Activated naive CD8-positive, alpha-beta T cell treated with anti-CD3 and anti-CD28 coated beads, Interleukin-2, amount 50 U/mL, for 24 hours (primary cell): Measurements from ENCODE around the gene STAT5A.

Experiments used
- ATAC-seq: fragments of 150-1000 bp; cut with Tn5 transposase; one replicate; pipeline ENCODE4 v1.10.0; 2021
- DNase-seq: peaks from one replicate; pipeline ENCODE4 v3.0.0; 2021
- H3K27ac Mint-ChIP-seq: one replicate; pipeline ENCODE4 v1.8.0; 2021; ENCODE audit warnings: mild to moderate bottlenecking, mixed read lengths
- H3K27me3 Mint-ChIP-seq: one replicate; pipeline ENCODE4 v1.8.0; 2021; ENCODE audit warnings: mixed read lengths
- H3K36me3 Mint-ChIP-seq: one replicate; pipeline ENCODE4 v1.8.0; 2021; ENCODE audit warnings: low read depth, mixed read lengths
- H3K4me1 Mint-ChIP-seq: one replicate; pipeline ENCODE4 v1.8.0; 2021; ENCODE audit warnings: mixed read lengths
- H3K4me3 Mint-ChIP-seq: one replicate; pipeline ENCODE4 v1.8.0; 2021; ENCODE audit warnings: mild to moderate bottlenecking, moderate library complexity, mixed read lengths
- H3K9me3 Mint-ChIP-seq: one replicate; pipeline ENCODE4 v1.8.0; 2021; ENCODE audit warnings: mixed read lengths

Gene STAT5A

DNA sequence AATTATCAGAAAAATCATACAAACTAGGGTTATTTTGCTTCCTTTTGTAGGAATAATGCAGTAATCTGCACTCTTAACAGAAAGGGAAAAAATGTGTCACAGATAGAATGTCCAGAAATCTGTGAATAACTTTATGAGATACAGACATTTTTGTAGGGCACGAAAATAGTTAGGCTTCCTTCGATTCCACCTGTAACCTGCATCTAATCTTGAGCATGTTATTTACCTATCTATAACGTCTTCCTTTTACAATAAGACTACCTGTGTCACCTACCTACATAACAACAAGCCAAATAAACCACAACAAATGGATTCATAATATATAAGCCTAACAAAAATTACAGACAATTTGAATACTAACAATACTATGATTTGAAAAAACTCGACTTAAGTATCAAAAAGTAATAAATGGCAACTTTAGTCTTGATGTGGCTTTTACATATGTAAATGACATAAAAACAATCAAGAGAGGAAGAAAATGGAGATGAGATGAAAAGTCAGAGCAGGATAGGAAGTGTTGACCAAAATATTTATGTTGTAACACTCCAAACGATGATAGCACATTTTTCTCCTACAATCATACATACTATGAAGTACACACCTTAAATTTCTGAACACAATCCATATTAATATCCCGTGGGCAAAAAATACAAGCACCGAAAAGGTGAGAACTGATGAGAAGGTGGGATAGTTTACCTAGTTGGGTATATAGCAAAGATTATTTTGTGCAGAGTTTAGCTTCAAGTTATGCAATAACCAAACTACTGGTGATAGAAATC lies 14.6 kb upstream of the STAT5A start:
- Mint-ChIP-seq H3K4me1 (peaks cover 73% of the 10 kb centered on the region), H3K27ac (peak overlapping the region; percentile 94), H3K36me3 (peaks cover 31% of the 10 kb centered on the region), H3K27me3 (no peaks in the 10 kb centered on the region), H3K4me3 (peak overlapping the region; percentile 95), H3K9me3 (no peaks in the 10 kb centered on the region)
- ATAC-seq (no peak), DNase-seq (no peak)

- no peaks in the 10 kb centered on the region for H3K27me3 Mint-ChIP-seq
- ATAC-seq (no peak), DNase-seq (no peak)
- peak overlapping the region; percentile 94 for H3K27ac Mint-ChIP-seq
- H3K9me3 Mint-ChIP-seq = no peaks in the 10 kb centered on the region
- peaks cover 68% of the 10 kb centered on the region for H3K4me1 Mint-ChIP-seq
- peaks cover 30% of the 10 kb centered on the region for H3K36me3 Mint-ChIP-seq
- H3K4me3 Mint-ChIP-seq = peak overlapping the region; percentile 95
These were observed 14.1 kb upstream of the STAT5A start for GRCh38 chr17:42274253-42274542.

- ATAC-seq = no peak
- H3K4me3 Mint-ChIP-seq = peak overlapping the region; percentile 95
- H3K36me3 Mint-ChIP-seq = peaks cover 26% of the 10 kb centered on the region
- H3K27me3 Mint-ChIP-seq = no peaks in the 10 kb centered on the region
- DNase-seq = no peak
- H3K4me1 Mint-ChIP-seq = peaks cover 60% of the 10 kb centered on the region
- H3K27ac Mint-ChIP-seq = peak overlapping the region; percentile 94
- H3K9me3 Mint-ChIP-seq = no peaks in the 10 kb centered on the region
These were observed 13.3 kb upstream of the STAT5A start for GRCh38 chr17:42274812-42275526.

GRCh38 chr17:42275527-42276358 lies 12.6 kb upstream of the STAT5A start:
- Mint-ChIP-seq H3K27me3 (no peaks in the 10 kb centered on the region), H3K27ac (peak overlapping the region; percentile 94), H3K36me3 (peaks cover 24% of the 10 kb centered on the region), H3K4me1 (peaks cover 53% of the 10 kb centered on the region), H3K4me3 (peak overlapping the region; percentile 95), H3K9me3 (no peaks in the 10 kb centered on the region)
- ATAC-seq = peak; percentile 38
- peak; percentile 41 for DNase-seq

- Mint-ChIP-seq H3K4me1 (peaks cover 47% of the 10 kb centered on the region), H3K27ac (peak within 1 kb of the TSS; percentile 94), H3K9me3 (no peaks in the 10 kb centered on the region), H3K27me3 (no peaks in the 10 kb centered on the region), H3K4me3 (peak within 1 kb of the TSS; percentile 95), H3K36me3 (peaks cover 24% of the 10 kb centered on the region)
- peak; percentile 51 for ATAC-seq
- peak; percentile 72 for DNase-seq
These were observed 12.0 kb upstream of the STAT5A start, which contains the start of gene STAT5B for GRCh38 chr17:42276359-42276608. Gene STAT5B, minus strand, starts transcription at chr17:42276391. Its CDS starts 44,264 bp downstream, at chr17:42232127.

DNA sequence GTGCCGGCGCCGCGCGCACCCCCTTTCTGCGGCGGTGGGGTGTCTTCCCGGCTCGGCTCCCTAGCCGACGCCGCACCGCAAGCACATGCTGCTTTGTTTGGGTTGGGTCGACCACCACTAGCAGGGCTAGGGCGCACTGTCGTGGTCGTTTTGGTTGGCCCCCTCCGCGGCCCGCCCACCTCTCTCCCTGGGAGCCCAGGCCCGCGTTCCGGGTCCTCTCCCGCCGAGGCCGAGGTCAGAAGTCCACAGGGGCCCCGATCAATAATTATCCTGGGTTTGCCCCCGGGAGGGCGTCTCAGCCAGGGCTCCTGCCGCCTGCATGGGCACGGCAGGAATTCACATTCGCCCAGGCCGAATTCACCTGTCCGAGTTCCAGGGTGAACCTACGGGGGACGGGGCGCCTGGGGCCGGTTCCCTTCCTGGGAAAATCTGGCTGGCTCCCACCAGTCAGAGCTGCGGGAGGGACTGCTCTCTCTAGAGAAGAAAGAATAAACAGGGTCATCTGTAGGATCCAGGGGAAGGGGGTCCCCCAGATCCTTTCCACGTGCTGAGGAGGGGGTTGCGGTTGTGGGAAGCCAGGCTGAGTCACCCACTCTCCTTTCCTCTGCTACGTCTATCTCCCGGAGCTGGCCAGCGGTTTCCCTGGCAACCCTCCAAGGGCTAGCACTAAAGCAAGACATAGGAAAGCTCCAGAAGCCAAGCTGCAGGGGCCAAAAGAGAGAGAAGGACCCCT lies 11.5 kb upstream of the STAT5A start:
- ATAC-seq (no peak), DNase-seq (peak; percentile 39)
- H3K4me1 Mint-ChIP-seq = peaks cover 42% of the 10 kb centered on the region
- H3K27ac Mint-ChIP-seq = peak overlapping the region; percentile 82
- peak overlapping the region; percentile 74 for H3K4me3 Mint-ChIP-seq
- H3K9me3 Mint-ChIP-seq = no peaks in the 10 kb centered on the region
- peaks cover 24% of the 10 kb centered on the region for H3K36me3 Mint-ChIP-seq
- H3K27me3 Mint-ChIP-seq = no peaks in the 10 kb centered on the region

GRCh38 chr17:42277342-42277712 lies 11.0 kb upstream of the STAT5A start:
- Mint-ChIP-seq H3K36me3 (peaks cover 24% of the 10 kb centered on the region), H3K4me3 (peak overlapping the region; percentile 74)

GRCh38 chr17:42279776-42280630 lies 8.3 kb upstream of the STAT5A start:
- Mint-ChIP-seq H3K4me1 (peaks cover 30% of the 10 kb centered on the region), H3K9me3 (no peaks in the 10 kb centered on the region), H3K4me3 (no peak overlapping the region), H3K27ac (no peak overlapping the region), H3K36me3 (peaks cover 12% of the 10 kb centered on the region), H3K27me3 (no peaks in the 10 kb centered on the region)
- no peak for ATAC-seq
- DNase-seq = no peak

More at GRCh38 chr17:42277342-42277712, 11.0 kb upstream of the STAT5A start:
- Mint-ChIP-seq H3K27ac (peak overlapping the region; percentile 82), H3K27me3 (no peaks in the 10 kb centered on the region), H3K9me3 (no peaks in the 10 kb centered on the region), H3K4me1 (peaks cover 37% of the 10 kb centered on the region)
- ATAC-seq (no peak), DNase-seq (no peak)

- ATAC-seq (no peak), DNase-seq (no peak)
- H3K9me3 Mint-ChIP-seq = no peaks in the 10 kb centered on the region
- H3K4me3 Mint-ChIP-seq = no peak overlapping the region
- no peaks in the 10 kb centered on the region for H3K27me3 Mint-ChIP-seq
- peaks cover 10% of the 10 kb centered on the region for H3K36me3 Mint-ChIP-seq
- H3K4me1 Mint-ChIP-seq = peaks cover 40% of the 10 kb centered on the region
- no peak overlapping the region for H3K27ac Mint-ChIP-seq
These were observed 6.7 kb upstream of the STAT5A start for GRCh38 chr17:42281571-42282096.

DNA sequence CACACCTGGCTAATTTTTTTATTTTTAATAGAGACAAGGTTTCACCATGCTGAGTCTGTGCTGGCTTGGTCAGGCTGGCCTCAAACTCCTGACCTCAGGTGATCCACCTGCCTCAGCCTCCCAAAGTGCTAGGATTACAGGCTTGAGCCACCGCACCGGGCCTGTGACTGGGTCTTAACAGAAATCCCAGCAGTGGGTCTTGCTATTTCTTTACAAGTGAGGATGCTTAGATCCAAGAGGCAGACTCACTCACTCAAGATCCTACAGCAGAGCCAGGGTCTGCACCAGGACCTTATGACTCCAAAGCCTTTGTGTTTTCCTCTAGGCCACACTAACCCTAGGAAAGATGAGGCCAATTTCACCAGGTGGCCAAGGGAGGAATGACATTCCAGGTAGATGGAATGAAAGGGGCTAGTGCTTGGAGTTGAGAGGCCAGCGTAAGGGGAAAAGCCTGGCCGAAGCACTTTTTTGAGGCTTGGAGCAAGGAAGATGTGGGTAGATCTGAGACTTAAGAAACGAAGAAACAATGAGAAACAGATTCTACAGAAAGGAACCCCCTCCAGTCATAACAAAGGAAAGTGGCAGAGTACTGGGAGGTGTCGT lies 5.7 kb upstream of the STAT5A start:
- no peaks in the 10 kb centered on the region for H3K27me3 Mint-ChIP-seq
- peaks cover 10% of the 10 kb centered on the region for H3K36me3 Mint-ChIP-seq
- ATAC-seq (no peak), DNase-seq (no peak)
- H3K27ac Mint-ChIP-seq = peak overlapping the region; percentile 79
- H3K4me3 Mint-ChIP-seq = no peak overlapping the region
- H3K4me1 Mint-ChIP-seq = peaks cover 38% of the 10 kb centered on the region
- no peaks in the 10 kb centered on the region for H3K9me3 Mint-ChIP-seq

DNA sequence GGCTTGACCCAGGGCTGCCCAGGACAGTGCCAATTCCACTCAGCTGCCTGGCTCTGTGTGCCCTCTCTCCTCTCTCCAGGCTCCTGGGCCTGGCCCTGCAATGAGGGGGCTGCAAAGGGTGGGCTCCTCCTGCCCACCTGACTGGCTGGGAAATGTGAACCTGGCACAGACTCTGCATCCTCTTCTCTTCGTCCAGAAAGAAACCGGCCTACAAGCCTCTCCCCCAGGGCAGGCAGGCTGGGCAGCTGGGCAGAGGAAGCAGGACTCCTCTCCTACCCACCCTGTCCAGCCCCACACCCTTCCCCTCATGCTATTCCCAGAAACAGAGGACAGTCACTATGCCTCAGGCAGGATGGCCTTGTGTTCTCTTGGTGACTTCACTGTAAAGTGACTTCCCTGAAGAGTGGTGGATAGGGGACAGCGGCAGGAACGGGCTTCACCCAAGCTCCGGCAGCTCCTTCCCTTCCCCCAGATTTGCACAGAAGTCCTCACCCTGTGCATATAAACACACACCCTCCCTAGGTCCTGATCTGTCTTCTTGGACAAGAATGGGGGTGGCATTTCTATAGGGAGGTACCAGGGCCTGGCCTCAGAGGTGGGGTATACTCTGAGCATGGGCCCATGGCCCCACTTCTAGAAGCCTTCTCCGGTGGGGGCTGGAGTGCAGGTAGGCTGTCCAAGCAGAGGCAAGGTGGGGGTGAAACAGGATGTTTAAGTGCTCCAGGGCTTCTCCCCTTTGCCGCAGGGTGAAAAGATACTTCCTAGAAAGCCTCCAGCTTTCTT lies 4.9 kb upstream of the STAT5A start:
- H3K9me3 Mint-ChIP-seq = no peaks in the 10 kb centered on the region
- peaks cover 38% of the 10 kb centered on the region for H3K4me1 Mint-ChIP-seq
- peaks cover 6% of the 10 kb centered on the region for H3K36me3 Mint-ChIP-seq
- H3K27me3 Mint-ChIP-seq = no peaks in the 10 kb centered on the region
- DNase-seq = no peak
- H3K27ac Mint-ChIP-seq = no peak overlapping the region
- no peak for ATAC-seq
- no peak overlapping the region for H3K4me3 Mint-ChIP-seq

DNA sequence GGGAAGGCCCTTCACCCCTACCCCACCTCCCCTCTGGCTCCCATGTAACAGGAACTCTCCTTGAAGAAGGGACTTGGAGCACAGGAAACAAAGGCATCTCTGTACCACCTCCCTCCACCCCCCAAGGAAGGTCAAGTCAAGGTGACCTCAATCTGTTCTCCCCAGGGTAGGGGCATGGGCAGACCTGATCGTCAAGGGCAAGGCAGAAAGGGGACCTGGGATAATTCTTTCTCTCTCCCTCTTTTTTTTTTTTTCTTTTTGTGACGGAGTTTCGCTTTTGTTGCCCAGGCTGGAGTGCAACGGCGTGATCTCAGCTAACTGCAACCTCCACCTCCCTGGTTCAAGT lies 4.3 kb upstream of the STAT5A start:
- ATAC-seq (no peak), DNase-seq (no peak)
- peaks cover 7% of the 10 kb centered on the region for H3K36me3 Mint-ChIP-seq
- H3K4me1 Mint-ChIP-seq = peaks cover 38% of the 10 kb centered on the region
- no peaks in the 10 kb centered on the region for H3K27me3 Mint-ChIP-seq
- H3K4me3 Mint-ChIP-seq = no peak overlapping the region
- no peaks in the 10 kb centered on the region for H3K9me3 Mint-ChIP-seq
- H3K27ac Mint-ChIP-seq = peak overlapping the region; percentile 26

GRCh38 chr17:42284566-42284965 lies 3.7 kb upstream of the STAT5A start:
- Mint-ChIP-seq H3K36me3 (peaks cover 11% of the 10 kb centered on the region), H3K4me3 (no peak overlapping the region), H3K9me3 (no peaks in the 10 kb centered on the region), H3K4me1 (peaks cover 38% of the 10 kb centered on the region), H3K27me3 (no peaks in the 10 kb centered on the region), H3K27ac (no peak overlapping the region)
- no peak for DNase-seq
- no peak for ATAC-seq
